ENCODE results near the gene INKA2.

The INKA2 gene

DNA sequence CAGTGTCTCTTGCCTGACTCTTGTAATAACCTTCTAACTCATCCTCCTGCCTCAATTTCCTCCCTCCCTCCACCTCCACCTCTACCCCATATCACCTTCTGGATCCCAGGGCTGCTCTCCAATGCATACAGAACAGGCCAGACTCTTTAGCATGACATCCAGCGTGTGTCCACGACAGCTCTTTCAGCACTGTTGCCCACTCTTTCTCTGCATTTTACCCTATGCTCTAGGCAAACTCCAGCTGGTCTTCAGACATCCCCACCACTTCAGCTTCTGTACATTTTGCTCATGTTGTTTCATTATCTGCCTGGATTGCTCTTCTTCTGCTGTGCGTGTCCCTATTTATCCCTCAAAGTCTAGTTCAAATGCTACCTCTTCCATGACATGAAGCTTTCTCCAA is 4.8 kb downstream of the INKA2 start:
- in situ Hi-C loops (cut with MboI; ENCODE audit: low sequenced_read_pairs) = no loop called here

DNA sequence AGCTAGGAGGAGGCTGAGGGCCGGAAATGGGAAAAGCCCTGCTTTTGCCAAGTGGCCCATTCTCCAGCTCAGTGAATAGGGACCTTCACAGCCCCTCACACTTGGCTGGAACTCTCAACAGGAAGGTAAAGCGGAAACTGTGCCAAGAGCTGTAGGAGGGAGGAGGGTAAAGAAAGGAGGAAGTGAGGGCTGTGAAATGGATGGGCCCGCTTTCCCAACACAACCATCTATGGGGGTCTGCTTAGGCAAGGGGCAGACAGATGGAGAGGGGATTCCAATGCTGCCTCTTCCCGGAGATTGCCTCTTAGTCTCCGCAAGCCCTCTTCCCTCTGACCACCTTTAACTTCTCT is 5.2 kb downstream of the INKA2 start:
- in situ Hi-C loops (cut with MboI; ENCODE audit: low sequenced_read_pairs) = no loop called here

DNA sequence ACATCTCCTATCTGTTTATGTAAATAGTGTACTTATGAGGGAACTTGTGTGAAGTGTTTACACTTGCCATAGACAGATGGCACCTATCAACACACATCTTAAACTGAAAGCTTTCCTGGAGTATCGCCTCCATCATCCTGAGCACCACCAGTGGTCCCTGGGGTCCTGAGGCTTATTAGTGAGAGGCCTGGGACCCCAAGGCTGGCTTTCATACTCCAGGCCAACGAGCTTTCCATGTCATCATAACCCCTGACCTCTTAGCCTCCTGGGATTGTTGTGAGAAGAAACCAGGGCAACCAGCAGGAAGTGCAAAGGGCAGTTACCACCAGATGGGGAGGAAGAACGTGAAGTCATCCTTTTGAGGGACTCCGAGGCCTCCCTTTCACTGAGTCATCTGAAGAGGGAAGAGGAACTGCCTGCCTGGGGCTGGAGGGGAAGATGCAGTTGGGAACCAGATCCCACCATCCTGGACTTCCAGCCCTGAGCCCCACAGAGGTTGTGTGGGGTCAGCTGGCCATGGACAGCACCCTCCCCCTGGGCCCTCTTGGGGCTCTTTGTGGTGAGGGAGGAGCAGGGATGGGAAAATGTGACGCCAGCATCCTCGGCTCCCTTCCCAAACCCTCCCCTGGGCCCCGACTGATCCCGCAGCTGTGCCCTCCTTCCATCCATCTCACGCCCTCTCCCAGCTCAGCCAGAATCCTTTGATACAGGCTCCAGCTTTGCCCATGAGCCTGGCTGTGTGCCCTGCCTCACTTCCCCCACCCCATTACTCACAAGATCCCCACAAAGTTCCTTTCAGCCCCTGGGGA is 5.8 kb downstream of the INKA2 start:
- in situ Hi-C loops (cut with MboI; ENCODE audit: low sequenced_read_pairs) = no loop called here

DNA sequence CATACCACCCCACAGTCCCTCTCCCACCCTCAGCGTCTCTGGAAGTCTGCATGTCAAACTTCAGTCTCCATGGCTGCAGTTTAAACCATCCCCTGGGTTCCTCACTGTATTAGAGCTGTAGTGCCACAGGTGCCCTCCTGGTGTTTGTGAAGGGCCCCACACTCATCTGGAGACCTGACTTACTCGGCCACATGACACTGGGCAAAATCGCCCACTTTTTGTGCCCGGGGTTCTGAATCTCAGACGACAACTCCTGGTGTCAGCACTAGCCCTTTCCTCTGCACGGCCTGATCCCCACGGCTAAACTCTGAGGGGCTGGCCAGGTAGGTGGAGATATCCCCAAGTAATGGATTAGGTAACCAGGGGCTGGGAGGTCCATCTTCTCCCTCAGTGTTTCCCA is 6.5 kb downstream of the INKA2 start:
- in situ Hi-C loops (cut with MboI; ENCODE audit: low sequenced_read_pairs) = no loop called here

DNA sequence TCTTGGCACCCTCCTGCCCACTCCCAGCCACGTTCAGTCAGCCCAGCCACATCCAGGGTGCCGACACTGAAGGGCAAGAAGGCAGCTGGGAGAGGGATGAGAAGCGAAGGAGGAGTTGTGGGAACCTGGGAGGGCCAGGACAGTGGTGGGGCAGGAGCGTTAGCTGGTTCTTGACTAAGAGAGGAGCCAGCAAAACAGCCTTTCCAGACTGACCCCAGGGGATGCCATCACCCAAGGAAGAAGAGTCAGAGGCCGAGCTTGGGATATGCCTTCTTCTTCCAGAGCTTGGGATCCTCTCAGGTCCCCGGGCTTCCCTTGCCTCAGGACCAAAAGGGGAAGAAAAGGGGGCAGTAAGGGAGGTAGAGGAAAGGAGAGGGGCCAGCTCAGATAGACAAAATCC is 7.2 kb downstream of the INKA2 start:
- in situ Hi-C loops (cut with MboI; ENCODE audit: low sequenced_read_pairs) = no loop called here

DNA sequence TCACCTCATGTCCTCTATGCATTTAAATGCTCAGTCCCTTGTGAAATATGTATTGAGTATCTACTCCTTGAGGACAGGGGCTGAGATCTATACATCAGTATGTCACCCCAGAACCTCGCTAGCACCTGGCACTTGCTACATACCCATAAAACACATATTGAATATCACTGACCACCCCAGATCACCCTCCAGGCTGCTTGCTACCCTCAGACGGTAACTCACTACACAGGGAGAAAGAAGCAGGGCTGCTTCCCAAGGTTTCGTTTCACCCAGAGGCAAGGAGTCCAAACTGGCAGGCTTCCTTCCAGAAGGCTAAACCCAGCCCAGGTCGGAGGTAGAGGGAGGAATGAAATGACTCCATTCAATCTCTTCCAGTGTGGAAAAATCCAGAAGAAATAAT is 8.5 kb downstream of the INKA2 start:
- in situ Hi-C loops (cut with MboI; ENCODE audit: low sequenced_read_pairs) = no loop called here

DNA sequence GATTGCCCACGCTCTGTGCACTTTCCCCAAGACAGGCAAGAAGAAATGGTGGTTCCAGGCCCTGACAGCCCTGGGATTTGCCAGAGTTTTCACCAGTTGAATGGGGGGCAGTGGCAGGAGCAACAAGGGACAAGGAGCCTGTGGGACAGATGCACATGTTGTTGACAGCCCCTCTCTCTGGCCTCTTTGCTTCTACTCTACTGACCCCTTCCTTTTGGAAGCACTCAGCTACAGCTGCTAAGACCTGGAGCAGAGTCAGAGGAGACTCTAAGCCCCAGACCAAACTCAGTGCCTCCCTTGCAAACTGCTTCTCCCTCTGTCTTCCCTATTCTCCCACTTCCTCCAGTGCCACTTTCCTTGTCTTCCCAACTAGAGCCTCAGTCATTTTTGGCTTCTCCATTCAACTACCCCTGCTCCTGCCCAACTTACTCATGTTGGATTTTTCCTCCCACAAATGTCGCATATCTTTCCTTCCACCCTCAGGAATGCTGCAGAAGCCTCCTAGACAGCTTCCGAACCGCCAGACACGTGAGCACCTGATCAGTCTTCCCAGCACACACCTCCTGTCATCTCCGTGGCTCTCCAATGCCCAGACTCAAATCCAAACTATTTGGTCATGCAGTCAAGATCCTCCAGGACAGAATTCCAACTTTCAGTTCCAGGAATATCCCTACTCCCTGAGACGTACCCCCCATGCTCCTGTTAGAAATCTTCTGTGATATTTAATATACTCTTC is 9.1 kb downstream of the INKA2 start:
- in situ Hi-C loops (cut with MboI; ENCODE audit: low sequenced_read_pairs) = no loop called here

DNA sequence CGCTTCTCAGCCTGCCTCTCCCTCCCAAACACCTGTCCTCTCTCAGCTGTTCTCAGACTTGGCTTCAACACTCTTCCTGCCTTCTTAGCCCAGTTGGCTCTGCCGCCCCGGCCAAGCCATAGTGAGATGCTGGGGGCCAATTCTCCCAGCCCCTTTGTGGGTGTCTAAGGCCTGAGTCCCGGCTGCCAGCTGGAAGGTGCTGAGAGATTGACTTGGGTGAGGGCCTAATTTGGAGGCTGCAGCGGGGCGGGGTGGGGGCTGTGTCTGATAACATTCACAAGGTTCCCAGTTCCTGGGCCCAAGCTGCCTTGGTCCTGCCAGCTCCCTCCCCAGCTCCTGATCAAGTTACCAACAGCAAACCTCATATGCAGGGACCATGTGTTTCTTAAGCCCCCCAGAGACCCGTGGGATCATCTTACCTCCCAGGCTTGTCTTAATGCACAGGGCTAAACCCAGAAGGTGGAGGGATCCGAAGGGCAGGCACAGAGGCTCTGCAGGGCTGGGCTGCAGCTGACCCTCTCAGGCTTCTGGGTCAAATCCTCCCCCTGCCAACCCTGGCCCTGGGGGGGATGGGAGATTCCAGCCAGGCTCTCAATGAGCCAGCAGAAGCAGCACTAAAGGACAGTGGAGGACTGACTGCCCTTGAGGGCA is 9.8 kb downstream of the INKA2 start:
- in situ Hi-C loops (cut with MboI; ENCODE audit: low sequenced_read_pairs) = no loop called here

DNA sequence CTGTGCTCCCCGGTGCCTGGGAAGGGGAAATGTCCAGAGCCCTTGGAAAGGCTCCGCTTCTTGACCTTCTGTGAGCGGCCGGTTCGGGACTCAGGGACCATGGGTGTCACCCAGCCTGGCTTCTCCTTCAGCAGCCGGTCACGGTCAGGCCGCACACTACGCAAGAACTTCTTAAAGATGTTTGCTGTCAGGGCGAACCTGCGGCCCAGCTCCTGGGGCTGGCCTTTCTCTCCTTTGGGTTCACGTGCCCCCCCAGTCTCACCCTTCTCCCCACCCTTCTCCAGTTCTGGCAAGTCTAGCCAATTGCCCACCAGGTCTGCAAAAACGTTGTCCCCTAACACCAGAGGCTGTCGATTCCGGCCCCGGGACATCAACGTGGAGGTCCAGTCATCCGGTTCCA is 12.1 kb downstream of the INKA2 start:
- in situ Hi-C loops (cut with MboI; ENCODE audit: low sequenced_read_pairs) = no loop called here

DNA sequence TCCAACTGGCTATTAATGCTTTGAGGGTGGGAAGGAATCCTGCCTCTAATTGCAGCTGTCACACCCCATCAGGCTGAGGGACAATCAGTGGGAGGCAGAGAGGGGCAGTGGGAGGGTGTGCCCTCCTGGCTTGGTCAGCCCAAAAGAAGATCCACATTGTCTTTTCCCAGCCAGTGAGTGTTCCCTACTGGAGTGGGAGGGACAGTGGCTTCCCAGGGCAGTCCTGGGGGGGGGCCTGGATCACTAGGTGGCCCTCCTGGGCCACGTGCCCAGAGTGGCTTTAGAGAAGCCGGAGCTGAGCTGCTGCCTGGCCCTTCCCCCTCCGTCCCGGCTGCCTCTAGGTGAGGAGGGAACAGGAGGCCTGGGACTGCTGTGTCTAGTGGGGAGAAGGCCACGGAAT is 14.0 kb downstream of the INKA2 start:
- in situ Hi-C loops (cut with MboI; ENCODE audit: low sequenced_read_pairs) = no loop called here

DNA sequence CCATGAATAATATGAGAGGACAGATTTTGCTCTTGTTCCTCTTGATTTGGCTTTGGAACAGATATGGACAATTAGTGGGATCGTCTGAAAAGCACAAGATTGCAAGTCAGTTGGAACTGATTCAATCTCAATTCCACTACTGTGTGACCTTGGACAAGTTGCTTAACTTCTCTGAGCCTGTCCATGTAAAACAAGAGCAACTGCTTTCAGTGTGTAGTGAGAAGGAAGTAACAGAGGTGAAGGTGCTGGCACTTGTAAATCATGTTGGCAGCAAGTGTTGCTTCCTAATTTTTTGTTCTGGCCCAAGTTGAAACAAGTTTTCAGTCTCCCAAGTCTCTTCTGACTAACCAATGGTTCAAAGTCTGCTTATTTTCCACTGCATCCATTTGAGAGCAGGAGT is 15.3 kb downstream of the INKA2 start:
- in situ Hi-C loops (cut with MboI; ENCODE audit: low sequenced_read_pairs) = no loop called here

DNA sequence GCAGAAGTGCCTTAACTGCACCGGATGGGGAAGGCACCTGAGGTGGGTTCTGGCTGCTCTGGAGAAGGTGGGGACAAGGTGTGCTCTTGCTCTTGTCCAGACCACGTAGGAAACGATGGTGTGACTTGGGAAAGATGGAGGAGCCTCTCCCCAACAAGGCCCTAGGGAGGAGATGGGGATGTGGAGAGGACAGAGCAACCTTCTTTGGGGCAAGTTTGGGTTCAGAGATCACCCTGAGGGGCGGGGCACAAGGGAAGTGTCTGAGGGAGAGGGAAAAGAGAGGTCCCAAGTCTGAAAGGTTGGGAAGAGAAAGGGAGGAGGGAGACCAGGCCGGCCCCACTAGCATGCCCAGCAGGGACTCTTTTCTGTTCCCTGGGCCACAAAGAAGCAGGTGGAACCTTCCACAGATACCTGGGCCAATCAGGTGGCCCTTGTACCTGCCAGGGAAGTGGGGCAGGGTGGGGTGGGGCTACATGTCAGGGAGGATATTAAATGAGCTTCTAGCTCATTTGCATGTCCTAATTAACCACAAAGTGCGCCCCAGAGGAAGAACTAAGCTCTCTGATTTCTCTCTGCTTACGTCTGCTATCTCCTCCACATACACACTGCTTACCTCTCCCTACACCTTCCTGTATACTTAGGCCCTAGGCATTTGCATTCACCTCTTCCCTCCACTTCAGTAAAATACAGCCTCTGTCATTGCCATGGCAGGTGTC is 15.9 kb downstream of the INKA2 start:
- in situ Hi-C loops (cut with MboI; ENCODE audit: low sequenced_read_pairs) = no loop called here

DNA sequence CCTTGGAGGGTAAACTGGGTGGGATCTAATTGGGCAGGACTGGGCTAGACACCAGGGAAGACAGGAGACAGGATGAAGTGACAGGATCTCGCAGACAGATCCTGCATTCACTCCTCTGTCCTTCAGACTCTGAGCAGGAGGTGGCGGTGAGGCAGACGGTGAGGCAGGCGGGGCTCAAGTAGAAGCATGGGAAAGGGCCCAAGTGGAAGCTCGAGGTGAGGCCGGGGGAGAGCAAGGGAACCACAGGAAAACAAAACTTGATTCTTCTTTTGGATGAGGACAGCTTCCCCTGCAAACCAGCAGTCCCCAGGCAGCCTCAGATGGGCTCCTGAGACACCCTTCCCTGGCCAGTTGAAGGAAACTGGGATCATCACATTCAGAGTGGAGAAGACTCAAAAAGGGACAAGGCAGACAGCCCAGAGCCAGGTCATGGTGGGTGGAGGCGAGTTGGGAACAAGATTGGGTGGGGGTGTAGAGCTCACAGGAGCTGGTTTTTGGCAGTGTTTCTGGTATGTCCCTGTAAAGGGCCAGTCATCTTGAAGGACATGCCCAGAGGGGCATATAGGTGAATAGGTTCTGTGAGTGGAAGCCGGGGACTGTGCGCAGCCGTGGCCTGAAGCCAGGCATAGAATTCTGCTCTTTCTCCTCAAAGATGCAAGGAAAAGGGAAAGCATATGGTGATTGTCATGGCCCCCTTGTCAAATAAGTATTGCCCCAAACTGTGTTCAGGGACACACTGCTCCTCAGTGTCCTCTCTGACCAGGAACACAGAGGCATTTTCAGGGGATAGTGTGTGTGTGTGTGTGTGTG is 18.0 kb downstream of the INKA2 start:
- in situ Hi-C loops (cut with MboI; ENCODE audit: low sequenced_read_pairs) = no loop called here

DNA sequence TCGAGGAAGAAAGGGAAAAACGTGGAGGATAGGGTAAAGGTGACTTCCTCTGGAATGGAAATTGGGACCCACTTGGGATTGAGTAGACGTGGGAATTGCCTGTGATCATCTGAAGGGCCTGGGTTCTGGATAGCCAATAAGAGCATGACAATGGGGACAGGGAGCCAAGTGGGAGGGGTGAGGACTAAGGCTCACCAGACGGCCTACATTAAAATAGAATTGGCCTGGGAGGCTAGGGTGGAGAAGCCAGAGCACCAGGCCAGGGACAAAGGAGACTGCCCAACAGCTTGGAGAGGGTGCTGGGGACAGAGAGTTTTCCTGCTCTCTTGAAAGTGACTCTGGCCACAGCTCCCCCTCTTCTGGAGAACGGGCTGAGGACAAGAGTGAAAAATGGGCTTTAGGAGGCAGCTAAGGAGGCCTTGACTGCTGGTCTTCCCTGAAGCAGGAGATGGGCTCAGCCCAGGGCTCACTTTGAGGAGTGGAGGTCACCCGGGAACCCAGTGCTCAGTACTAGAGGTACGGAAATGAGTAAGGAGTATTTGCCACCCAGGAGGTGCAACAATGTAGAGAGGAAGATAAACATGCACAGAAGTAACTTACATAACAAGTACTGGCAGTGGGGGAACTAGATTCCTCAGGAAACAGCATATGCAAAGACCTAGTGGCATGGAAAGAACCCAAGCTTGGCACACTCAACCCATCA is 18.8 kb downstream of the INKA2 start:
- in situ Hi-C loops (cut with MboI; ENCODE audit: low sequenced_read_pairs) = no loop called here

DNA sequence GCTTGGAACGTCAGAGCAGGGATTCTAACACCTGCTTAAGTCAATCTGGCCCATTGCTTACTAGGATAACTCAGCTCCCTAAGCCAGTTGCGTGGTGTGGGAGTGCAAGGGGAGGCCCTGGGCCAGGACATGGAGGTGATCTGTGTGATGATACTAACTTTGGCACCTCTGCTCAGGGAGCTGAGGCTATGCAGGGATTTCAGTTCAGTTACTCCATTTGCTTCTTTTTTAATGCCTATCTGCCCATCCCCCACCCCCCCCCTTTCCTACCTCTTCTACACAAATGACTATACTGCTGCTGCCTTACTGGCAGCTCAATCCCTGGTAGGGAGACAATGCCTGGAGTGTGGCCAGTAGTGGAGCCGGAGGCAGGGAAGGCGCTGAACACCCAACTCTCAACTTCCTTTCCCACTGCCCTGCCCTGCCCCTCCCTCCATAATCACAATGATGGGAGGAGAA is 19.5 kb downstream of the INKA2 start:
- in situ Hi-C loops (cut with MboI; ENCODE audit: low sequenced_read_pairs) = no loop called here

DNA sequence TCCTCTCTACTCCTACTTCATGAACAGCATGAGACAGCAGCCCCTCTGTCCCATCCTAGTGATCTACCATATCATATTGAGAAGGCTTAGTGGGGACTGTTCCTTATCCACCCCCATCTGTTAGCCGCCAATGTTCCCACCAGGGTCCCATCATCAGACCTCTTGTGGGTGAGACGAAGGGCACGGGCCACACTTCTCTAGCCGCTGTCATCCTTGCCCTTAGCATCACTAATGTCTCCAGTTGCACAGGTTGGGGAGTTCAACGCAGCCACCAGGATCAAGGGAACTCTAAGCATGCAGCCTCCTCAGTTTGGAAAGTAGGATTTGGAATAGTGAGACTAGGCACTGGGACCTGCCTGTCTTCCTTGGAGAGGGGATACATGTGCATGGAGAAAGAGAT is 20.1 kb downstream of the INKA2 start:
- in situ Hi-C loops (cut with MboI; ENCODE audit: low sequenced_read_pairs) = no loop called here

DNA sequence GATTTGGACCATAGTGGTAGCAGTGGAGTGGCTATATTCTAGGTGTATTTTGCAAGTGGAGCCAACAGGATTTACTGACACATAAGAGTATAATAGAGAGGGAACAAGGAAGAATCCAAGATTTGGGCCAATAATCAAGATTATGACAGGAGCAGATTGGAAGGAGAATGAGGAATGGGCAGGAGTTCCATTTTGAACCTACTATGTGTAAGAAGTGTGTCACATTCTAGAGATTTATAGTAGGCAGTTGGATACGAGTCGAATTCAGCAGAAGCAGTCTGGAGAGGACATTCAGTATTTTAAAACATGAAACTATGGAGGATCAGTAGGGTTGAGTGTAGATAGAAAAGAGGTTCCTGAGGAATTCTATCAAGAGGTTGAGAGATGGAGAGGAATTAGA is 21.7 kb downstream of the INKA2 start:
- in situ Hi-C loops (cut with MboI; ENCODE audit: low sequenced_read_pairs) = no loop called here

DNA sequence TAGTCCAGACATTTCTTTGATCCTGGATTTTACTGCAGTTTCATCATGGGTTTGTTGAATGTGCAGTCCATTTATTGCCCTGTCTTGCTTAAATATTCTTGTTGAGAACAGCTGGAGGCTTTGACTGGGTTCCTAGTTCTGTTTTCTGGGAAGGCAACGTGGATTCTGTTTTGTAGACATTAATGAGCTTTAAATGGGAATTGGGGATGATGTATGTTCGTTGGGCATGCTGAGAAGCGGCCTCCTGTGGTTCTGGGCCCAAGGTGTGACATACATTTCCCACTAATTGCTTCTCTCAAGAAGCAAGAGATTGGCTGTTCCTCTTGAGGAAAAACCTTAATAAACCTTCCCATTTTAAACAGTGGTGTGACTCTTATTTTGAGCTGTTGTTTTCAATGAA is 22.9 kb downstream of the INKA2 start:
- in situ Hi-C loops (cut with MboI; ENCODE audit: low sequenced_read_pairs) = no loop called here

DNA sequence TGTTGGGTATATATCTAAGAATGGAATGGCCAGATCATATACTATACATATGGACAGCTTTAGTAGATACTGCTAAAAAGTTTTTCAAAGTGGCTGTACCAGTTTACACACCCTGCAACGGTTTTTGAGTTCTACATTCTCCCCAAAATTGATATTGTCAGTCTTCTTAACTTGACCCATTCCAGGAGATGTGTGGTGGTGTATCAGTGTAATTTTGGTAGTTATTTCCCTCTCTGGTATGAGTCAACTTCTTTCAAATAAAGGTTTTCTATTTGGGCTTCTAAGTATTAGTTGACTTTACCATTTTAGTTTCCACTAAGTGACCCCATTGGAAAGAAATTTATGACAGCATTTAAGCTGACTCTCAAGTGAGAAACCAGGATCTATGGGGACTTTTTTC is 29.2 kb downstream of the INKA2 start:
- in situ Hi-C loops (cut with MboI; ENCODE audit: low sequenced_read_pairs) = no loop called here

DNA sequence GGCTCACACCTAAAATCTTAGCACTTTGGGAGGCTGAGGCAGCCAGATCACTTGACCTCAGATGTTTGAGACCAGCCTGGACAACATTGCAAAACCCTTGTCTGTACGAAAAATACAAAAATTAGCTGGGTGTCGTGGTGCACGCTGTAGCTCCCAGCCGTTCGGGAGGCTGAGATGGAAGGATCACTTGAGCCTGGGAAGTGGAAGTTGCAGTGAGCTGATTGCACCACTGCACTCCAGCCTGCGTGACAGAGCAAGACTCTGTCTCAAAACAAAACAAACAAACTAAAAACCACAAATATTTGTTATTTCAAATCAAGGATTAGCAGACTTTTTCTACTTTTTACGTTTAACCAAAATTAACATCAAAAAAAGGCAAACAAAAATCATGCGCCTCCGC is 31.3 kb downstream of the INKA2 start:
- in situ Hi-C loops (cut with MboI; ENCODE audit: low sequenced_read_pairs) = no loop called here
